GM18520 (cell line): Measurements from ENCODE around the gene PI4KA.

Experiments
- ATAC-seq: cut with Tn5 transposase; IDR thresholded peaks from one replicate; pipeline ENCODE4 v1.9.1; 2021; ENCODE audit not compliant: unreplicated experiment

PI4KA gene

DNA sequence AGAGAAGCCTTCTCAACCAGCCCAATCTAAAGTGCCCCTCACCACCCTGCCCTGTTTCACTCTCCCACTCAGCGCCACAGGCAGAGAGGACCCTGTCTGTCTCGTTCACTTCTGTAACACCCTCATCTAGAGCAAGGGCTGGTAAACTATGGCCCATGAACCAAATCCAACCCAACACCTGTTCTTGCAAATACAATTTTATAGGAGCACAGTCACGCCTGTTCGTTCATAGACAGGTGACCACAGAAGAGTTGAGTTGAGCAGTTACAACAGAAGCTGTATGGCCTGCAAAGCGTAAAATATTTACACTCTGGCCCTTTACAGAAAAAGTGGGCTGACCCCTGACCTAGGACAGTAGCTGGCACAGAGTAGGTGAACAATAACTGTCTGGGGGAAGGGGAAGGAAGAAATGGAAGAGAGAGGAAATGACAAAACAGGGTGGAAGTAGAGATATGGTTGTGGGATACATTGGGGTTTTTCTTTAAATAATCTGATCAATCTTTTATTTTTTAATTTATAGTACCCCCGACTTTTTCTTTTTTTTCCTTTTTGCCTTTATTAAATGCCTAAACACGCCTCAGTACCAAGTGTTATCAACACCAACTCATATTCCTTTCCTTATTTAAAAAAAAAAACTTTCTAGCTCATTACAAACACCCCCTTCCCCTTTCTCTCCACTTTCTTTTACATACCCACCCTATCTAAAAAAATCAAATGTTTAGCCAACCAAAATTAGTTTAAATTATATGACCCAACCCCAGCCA, 63.8 kb downstream of the PI4KA start:
- no peak for ATAC-seq

DNA sequence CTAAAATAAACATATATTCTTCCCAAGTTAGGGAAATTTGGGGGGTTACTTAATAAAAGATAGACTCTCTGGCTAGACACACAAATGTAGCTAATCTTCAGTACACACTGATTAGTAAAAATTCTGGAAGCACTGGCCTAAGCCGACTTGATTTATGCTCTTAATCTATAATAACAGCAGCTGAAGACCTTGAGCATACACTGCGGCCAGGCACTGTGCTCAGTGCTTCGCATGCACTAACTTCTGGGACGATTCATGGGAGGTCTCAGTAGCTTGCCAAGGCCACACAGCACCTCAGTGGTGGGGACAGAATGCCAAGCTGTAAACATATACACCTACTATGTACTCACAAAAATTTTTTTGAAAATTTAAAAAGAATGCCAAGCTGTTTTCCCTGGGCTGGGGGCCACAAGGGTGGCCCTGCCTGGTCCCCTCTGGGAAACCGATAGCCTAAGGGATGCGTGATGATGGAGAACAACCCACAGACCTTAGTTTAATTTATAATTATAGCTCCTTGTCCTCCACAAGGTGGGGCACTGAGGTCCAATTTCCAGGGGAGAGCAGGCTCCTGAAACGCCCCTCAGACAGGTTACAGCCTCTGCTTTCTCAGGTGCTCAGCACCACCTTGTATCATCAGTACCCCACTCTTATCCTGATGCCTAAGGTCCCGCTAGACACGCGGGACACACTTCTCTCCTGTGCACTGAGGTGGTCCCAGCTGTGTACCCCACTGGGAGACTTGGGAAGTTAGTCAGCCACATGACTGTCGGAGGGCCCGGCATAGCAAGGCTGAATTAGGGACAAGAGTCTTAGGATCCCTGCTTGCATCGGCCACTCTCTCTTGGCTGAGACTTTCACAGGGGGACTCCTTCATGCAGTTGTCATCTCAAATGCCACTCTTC, 64.6 kb downstream of the PI4KA start:
- ATAC-seq: no peak

DNA sequence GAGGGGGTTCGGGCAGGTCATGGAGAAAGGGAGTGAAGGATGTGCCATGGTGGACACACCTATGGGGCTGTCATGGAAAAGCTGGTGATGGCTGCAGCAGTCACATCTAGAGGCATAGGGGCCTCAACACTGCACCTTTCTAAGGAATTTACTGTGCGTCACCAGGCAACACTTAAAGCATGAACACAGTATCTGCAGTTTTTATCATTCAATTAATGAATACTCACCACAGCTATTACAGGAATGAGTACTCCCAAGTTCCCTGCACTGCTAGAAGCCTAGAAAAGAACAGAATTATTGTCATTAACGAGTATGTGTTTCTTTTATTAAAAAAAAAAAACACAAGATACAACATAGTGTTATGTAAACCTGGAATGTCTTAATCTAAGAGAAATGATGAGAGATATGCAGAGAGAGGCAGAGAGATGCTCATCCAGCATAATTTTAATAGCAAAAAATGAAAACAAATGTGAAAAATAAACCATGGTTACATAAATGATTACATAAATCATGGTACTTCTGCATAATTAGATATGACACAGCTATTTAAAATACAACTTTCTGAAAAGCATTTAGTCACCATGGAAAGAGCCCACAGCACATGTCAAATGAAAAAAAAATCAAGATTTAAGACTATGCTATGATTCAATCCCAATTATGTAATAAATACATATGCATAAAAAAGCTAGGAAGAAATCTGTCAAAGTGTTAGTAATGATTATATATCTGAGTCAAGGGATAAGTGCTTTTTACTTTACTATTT, 65.5 kb downstream of the PI4KA start:
- ATAC-seq: no peak

DNA sequence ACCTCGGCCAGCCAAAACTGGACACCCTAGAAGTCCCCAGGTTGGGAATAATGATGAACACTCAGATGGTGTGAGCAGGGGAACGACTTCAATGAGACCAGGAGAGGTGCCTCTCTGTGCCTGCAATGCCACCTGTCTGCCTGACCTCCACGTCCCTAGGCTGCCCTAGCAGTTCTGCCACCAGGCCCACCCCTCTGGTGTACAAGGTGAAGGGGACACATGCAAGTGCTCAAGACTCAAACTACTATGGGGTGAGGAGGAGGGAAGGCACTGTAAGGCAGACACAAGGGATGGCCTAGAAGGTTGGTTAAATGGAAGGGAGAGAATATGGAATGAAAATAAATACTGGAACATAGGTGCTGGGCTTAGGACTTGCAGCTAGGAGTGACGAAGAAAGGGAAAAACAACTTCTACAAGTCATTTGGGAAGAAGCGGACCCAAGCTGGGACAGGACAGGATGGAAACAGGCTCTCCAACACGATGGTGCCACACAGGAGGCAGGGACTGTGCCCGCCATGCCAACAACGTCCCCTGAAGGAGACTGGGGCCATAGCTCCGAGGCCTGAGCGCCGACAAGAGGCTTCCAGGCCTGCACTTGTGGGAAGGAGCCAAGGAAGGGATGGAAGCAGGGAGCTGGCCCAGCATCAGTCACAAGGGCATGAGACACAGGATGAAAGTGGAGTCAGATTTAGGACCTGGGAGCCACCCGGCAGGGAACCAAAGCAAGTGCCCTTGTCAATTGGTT, 66.2 kb downstream of the PI4KA start:
- no peak for ATAC-seq

DNA sequence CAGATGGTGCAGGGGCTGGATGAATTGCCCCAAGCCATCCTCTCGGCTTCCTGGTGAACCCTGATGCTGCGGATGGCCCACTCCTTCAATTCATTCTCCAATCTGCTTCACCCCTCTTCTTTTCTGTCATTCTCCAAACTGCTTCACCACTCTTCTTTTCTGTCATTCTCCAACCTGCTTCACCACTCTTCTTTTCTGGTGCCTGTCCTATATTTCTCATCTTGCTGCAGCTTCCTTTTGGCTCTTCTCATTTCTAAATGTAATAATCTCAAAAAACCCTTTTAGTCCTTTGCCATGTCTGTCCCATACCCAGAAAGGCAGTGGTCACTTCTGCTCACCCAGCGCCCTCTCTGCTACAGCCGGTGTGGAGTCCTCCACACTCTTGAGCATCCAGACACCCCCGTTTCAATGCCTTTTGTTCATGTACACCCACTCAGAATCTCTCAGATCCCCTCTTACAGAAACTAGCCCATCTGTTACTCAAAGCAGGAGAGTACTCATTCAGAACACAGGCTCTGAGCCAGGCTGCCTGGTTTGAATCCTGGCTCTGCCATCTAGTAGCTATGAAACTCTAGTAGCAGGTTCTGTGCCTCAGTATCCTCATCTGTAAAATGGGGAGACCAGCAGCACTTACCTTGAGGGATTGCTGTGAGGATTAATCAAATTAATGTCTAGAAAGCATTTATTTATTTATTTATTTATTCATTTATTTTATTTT, 69.8 kb downstream of the PI4KA start:
- ATAC-seq: no peak

DNA sequence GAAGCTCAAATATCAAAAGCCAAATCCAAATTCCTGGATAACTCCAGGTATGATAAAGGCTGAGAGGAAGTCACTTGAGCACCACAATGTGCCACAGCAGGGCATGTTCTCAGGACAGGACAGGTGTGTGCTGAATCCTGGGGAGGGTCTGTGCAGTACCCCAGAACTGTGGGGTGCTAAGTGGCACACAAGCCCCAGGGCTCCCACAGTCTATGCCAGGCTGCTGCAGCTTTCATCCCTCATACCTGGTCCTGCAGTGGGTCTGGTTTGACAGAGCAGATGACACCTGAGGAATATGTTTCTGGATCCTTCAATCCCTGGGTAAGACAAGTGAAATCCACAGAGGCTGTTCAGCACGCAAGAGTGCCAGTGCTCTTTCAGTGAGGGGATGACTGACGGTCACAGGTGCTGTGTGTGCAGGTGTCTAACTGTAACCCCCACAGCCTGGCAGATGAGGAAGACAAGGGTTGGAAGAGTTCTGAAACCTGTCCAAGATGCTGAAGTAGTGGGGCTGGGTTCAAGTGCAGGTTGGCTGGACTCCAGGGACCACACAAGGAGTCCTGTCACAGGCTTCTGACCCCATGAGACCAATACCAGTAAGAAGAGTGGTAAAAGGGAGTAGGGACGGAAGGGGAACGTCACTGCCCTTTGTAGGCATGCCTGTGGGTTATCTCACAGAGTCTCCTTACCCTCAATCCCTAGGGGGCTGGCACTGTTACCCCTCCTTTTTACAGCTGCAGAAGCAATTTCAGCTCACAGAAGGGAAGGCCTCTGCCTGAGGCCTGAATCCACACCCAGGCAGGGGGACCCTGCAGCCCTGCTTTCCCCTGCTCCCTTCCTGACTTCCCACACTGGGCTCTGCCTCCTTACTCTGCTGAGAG, 70.6 kb downstream of the PI4KA start:
- no peak for ATAC-seq

DNA sequence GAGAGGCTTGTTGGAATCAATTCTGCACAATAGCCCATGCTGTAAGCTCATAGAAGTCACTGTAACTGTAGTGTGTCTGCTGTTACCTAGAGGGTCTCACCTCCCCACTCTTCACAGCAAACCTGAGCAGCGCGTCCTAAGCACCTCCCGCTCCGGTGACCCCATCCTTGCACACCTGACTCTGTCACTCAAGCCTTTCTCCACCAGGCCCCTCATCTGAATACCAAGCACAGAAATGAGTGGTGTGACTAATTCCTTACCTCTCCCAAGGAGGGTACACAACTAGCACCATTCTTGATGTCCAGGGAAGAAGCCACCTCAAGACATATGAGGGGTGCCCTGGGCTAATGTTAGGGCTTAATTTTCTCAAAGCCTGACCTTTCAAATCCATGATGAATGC, 71.4 kb downstream of the PI4KA start:
- no peak for ATAC-seq

DNA sequence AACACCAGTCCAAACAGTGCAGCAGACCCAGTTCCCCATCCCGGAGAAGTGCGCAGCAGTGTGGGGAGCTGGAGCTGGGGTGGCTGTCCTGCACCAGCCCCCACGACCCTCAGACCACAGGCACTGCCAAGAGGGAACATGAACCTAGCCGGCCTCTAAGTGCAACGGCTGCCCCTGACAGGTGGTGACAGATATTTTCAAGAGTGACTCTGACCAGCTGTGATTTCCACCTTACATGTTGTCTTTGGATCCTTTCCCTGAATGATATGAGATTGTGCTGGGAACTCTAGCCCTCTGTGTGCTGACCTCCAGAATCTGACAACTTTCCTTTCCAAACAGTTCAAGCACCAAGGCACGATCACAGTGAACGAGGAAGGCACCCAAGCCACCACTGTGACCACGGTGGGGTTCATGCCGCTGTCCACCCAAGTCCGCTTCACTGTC, 72.1 kb downstream of the PI4KA start:
- no peak for ATAC-seq

DNA sequence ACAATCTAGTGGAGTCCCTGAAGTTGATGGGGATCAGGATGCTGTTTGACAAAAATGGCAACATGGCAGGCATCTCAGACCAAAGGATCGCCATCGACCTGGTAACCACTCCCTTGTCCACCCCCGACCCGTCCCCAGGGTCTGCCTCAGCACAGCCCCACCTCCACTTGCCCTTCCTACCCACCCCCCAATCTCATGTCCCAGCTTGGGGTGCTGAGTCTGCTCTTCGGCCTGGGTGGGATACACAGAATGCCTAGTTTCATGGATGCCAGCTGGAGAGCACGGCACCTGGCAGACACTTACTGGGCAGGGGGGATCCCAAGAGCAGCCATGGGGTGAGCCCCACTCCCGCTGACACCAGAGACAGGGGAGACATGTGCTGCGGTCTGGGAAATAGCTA, 72.6 kb downstream of the PI4KA start:
- ATAC-seq: no peak

DNA sequence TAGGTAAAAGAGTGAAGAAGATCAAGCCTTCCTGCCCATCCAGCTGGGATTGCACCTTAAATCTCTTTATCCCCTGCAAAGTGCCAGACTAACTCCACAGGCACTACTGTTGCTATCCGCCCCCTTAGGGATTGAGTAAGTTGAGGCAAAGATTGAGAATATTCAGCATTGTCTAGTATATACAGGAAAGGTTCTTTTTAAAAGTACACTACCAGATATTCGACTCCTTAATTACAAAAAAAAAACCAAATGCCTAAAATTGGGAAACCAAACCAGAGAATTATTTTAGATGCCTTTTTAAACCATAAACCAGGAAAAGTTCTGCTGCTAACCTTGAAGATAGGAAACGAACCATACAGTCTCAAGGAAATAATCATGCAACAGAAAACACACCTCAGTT, 73.2 kb downstream of the PI4KA start:
- ATAC-seq: no peak

DNA sequence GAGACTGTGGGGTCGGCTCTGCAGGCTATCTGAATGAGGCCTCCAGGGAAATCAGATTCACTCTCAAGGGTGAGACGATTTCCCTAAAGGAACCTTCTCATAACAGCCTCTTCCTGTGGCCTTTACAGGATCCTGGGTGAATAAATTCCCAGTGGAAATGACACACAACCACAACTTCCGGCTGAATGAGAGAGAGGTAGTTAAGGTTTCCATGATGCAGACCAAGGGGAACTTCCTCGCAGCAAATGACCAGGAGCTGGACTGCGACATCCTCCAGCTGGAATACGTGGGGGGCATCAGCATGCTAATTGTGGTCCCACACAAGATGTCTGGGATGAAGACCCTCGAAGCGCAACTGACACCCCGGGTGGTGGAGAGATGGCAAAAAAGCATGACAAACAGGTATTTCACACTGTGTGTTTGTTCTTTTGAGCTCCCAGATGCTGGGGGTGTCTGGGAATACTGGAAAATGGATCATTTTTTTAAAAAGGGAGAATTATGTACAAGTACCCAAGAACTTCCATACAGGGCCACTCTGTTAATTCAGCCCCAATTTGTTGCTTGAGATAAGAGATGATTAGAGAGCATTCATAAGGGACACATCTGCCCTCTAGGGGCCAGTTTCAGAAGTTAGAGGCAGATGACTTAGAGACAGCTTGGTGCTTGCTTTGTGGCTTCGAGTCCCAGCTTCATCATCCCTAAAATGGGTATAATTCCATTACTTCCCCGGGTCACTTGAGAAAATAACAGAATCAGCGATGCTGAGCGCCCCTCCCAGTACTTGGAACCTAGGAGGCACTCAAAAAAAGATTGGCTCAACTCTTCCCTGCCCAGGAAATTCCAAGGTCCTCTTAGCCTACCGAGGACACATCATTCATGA, 74.5 kb downstream of the PI4KA start:
- ATAC-seq: no peak

DNA sequence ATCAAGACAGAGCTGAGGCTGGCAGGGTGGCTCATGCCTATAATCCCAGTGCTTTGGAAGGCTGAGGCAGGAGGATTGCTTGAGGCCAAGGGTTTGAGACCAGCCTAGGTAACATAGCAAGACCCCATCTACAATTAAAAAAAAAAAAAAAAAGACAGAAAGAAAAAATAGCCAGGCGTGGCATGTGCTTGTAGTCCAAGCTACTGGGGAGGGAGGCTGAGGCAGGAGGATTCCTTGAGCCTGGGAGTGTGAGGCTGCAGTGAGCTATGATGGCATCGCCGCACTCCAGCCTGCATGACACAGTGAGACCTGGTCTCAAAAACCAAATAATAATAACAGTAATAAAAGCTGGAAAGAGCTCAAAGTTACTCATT, 75.3 kb downstream of the PI4KA start:
- ATAC-seq: no peak

DNA sequence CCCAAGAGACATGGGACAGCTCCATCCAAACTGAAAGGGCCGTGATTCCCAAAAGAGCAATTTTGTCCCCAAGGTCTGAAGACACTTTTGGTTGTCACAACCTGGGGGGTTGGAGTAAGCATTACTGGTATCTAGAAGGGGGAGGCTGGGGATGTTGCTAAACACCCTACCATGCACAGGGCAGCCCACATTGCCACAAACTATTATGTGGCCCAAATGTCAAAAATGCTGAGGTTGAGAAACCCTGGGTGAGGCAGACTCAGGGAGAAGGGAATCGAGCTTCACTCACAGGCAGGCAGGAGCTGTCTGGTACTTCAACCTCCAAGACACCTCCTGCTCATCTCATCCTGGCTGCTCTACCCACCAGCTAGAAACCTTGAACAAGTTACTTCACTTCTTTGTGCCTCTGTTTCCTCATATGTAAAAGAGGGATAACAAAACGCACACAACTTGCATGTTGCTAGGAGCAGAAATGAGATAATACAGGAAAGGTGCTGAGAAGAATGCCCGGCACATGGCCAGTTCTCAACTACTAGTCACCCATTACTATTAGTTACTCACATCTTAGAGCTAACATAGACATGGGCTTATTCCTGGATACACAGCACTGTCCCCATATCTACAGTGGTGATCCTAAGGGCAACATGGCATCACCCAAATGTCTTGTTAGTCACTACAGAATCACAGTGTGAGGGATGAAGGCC, 75.9 kb downstream of the PI4KA start:
- ATAC-seq: no peak

DNA sequence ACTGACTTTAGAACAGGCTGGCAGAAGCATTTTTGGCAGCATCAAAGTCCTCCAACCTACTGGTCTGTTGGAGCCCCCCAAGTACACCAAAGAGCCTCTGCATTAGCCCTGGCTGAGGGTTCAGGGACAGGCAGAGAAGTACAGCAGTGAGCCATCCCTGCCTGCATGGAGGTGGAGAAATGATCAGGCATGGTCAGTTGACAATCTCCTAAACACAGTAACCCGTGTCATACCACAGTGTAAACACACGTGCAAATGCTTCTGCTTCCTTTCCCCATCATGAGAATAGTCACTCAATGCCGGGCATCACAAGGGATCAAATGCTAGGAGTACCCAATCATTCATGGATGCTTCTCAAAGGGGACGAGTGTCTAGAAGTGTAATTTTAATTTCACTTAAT, 76.5 kb downstream of the PI4KA start:
- ATAC-seq: no peak

DNA sequence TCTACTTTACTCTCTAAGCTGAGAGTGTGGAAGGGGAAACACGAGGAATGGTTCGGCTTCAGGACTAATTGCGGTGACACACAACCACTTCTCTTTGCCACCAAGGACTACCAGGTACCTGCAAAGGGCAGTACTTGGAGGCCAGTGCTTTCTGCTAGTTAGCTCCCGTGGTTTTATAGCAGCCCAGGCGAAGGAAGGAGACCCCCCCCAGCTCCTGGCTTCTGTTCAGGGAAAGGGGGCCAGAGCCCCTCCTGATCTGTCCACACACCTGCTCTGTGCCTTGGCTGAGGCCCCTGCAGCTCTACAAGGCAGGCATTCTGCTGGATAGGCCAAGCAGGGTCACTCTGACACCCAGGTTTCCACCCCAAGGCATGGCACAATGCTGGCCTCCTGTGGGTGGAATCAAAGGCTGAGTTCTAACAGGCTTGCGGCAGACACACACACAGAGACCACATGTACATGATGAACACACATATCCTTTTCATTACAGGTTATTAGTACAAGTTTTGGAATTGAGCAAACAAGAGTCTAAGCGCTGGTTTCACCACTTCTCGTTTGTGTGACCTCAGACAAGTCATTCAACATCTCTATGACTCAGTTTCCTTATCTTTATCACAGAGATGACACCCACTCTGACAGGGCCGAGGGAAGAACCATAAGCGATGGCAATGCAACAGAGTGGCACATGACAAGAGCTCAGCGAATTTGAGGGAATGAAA, 77.2 kb downstream of the PI4KA start:
- no peak for ATAC-seq

DNA sequence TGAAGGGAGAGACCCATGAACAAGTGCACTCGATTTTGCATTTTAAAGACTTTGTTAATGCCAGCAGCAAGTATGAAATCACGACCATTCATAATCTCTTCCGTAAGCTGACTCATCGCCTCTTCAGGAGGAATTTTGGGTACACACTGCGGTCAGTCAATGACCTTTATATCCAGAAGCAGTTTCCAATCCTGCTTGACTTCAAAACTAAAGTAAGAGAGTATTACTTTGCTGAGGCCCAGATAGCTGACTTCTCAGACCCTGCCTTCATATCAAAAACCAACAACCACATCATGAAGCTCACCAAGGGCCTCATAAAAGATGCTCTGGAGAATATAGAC, 78.8 kb downstream of the PI4KA start:
- ATAC-seq: no peak
